GM12878 (cell line): ENCODE data around the gene GABRR3. TPM values are rescaled to one million over a fixed set of nuclear protein-coding genes. Genes with fewer than 3 reads are reported as not detected.

Experiments
- ATAC-seq: fragments of 200-7000 bp; cut with Tn5 transposase; 3 replicates; pipeline ENCODE4 v1.9.1; 2020; ENCODE audit warnings: mild to moderate bottlenecking, moderate library complexity
- BruUV-seq: library from RNA; stranded (reverse); fragments of 400-500 nt; replicated peaks from 2 replicates; lab custom pipeline; 2021; lab: Mats Ljungman, UMichigan
- CTCF ChIA-PET: fragments of 300-600 bp; sonication (Branson Sonifier 250); formaldehyde crosslinking; extraction: SDS; loops from one replicate; lab custom pipeline; 2021; ENCODE audit warnings: inconsistent platforms; lab: Yijun Ruan, JAX
- POLR2A ChIA-PET: fragments of 350-600 bp; formaldehyde crosslinking; extraction: SDS; loops from one replicate; lab custom pipeline; 2021; ENCODE audit warnings: inconsistent platforms; lab: Charles Lee
- RAD21 ChIA-PET: fragments of 300-600 bp; sonication (Branson Sonifier 250); formaldehyde crosslinking; loops from one replicate; lab custom pipeline; 2023; ENCODE audit warnings: antibody characterized with exemption; ENCODE audit not compliant: unreplicated experiment; lab: Charles Lee
- SMC1A ChIA-PET: fragments of 300-600 bp; sonication (Branson Sonifier 250); formaldehyde crosslinking; loops from one replicate; lab custom pipeline; 2023; ENCODE audit not compliant: unreplicated experiment, uncharacterized antibody; lab: Charles Lee
- DNase-seq: peaks from one replicate; pipeline ENCODE4 v3.0.0-alpha.2; 2011; ENCODE audit warnings: low read depth, low spot score
- FAIRE-seq: peaks from 3 replicates; lab custom pipeline; 2011; peaks lifted over from hg19 to GRCh38; lab: Jason Lieb, UNC
- H2AFZ ChIP-seq: 2 replicates; pipeline ENCODE4 v1.6.0; 2011; ENCODE audit warnings: low read depth, low read length, control low read depth; ENCODE audit not compliant: control insufficient read depth
- H3K27ac ChIP-seq: 2 replicates; pipeline ENCODE4 v1.5.1; 2011; ENCODE audit warnings: control low read depth; ENCODE audit not compliant: control insufficient read depth, insufficient read depth
- H3K27me3 ChIP-seq, 2 experiments: replicated peaks in 1 of 2; 2 replicates each; pipeline versions ENCODE4 v1.6.0 to v1.6.1; 2011; ENCODE audit warnings: low read length in 1 of 2; ENCODE audit not compliant: control insufficient read depth in 2 of 2, insufficient read depth in 2 of 2
- H3K36me3 ChIP-seq, 2 experiments: 2 replicates each; pipeline ENCODE4 v1.5.1; 2011; ENCODE audit warnings: low read length in 1 of 2; ENCODE audit not compliant: control insufficient read depth in 2 of 2, insufficient read depth in 2 of 2
- H3K4me1 ChIP-seq: 2 replicates; pipeline ENCODE4 v1.6.1; 2011; ENCODE audit warnings: mild to moderate bottlenecking, low read length, moderate library complexity, mixed read lengths; ENCODE audit not compliant: control insufficient read depth, insufficient read depth
- H3K4me2 ChIP-seq: 2 replicates; pipeline ENCODE4 v1.6.0; 2011; ENCODE audit warnings: control low read depth; ENCODE audit not compliant: control insufficient read depth, insufficient read depth
- H3K4me3 ChIP-seq: fragments of 200-600 bp; sonication (generic); 2 replicates; pipeline ENCODE4 v1.5.1; 2016
- H3K79me2 ChIP-seq: 2 replicates; pipeline ENCODE4 v1.6.0; 2011; ENCODE audit warnings: low read length; ENCODE audit not compliant: control insufficient read depth, insufficient read depth
- H3K9ac ChIP-seq: 2 replicates; pipeline ENCODE4 v1.8.0; 2011; ENCODE audit warnings: low read length, control low read depth, mixed read lengths; ENCODE audit not compliant: control insufficient read depth, insufficient read depth
- H3K9me3 ChIP-seq: replicated peaks from 3 replicates; pipeline ENCODE4 v1.5.1; 2011; ENCODE audit warnings: mild to moderate bottlenecking, low read length; ENCODE audit not compliant: control insufficient read depth, insufficient read depth
- H4K20me1 ChIP-seq: 2 replicates; pipeline ENCODE4 v1.6.0; 2011; ENCODE audit not compliant: control insufficient read depth, insufficient read depth
- ATF3 ChIP-seq: IDR thresholded peaks from 2 replicates; pipeline ENCODE4 v1.6.1; 2011; ENCODE audit warnings: low read depth, mild to moderate bottlenecking, low read length, moderate library complexity, borderline replicate concordance; ENCODE audit errors: extremely low read depth
- CBFB ChIP-seq: IDR thresholded peaks from 2 replicates; pipeline ENCODE4 v1.6.1; 2016; ENCODE audit warnings: antibody characterized with exemption, low read depth
- CREB1 ChIP-seq: IDR thresholded peaks from 2 replicates; pipeline ENCODE4 v1.6.1; 2012; ENCODE audit warnings: low read depth, mild to moderate bottlenecking, inconsistent platforms
- JUND ChIP-seq: IDR thresholded peaks from 2 replicates; pipeline ENCODE4 v1.6.1; 2012; ENCODE audit warnings: low read depth, mild to moderate bottlenecking, low read length, improper control_type of control experiment, moderate library complexity
- NR2C2 ChIP-seq: IDR thresholded peaks from 2 replicates; pipeline ENCODE4 v1.6.1; 2011; ENCODE audit warnings: borderline replicate concordance, low read depth; ENCODE audit not compliant: control insufficient read depth, insufficient read length
- POLR2A ChIP-seq: IDR thresholded peaks from 2 replicates; pipeline ENCODE4 v1.6.1; 2011; ENCODE audit warnings: low read depth, mild to moderate bottlenecking, low read length
- POLR2AphosphoS5 ChIP-seq: IDR thresholded peaks from 2 replicates; pipeline ENCODE4 v1.6.1; 2011; ENCODE audit warnings: mild to moderate bottlenecking, low read length, inconsistent platforms
- SUZ12 ChIP-seq: fragments of 200-600 bp; sonication (generic); IDR thresholded peaks from one replicate; pipeline ENCODE4 v1.6.1; 2018; ENCODE audit warnings: antibody characterized with exemption, mild to moderate bottlenecking; ENCODE audit not compliant: unreplicated experiment
- ZBTB11 ChIP-seq: fragments of 450-650 bp; formaldehyde crosslinking; IDR thresholded peaks from 2 replicates; pipeline ENCODE4 v1.5.0; 2022; ENCODE audit warnings: mild to moderate bottlenecking, missing genetic modification characterization
- ZNF217 ChIP-seq: fragments of 450-650 bp; IDR thresholded peaks from 2 replicates; pipeline ENCODE4 v1.6.1; 2017; ENCODE audit warnings: antibody characterized with exemption, mild to moderate bottlenecking
- WGBS: methylation state at CpG from one replicate; pipeline ENCODE4 v1.1.6; 2016; ENCODE audit warnings: low lambda C conversion rate; ENCODE audit not compliant: insufficient replicate concordance, insufficient coverage; ENCODE audit errors: missing lambda C conversion rate; 5-methylcytosine and 5-hydroxymethylcytosine counted together
- in situ Hi-C: fragments of 300-500 bp; cut with MboI; formaldehyde crosslinking; loops from 9 replicates; pipeline ENCODE4 v1.14.3; 2018; ENCODE audit warnings: mixed read lengths
- intact Hi-C: fragments of 100-400 bp; cut with micrococcal nuclease; formaldehyde crosslinking; loops from one replicate; pipeline ENCODE4 v1.14.2; 2022; ENCODE audit not compliant: unreplicated experiment
- polyA plus RNA-seq, 11 experiments: library from polyadenylated mRNA; depleted of rRNA in 4 of 11; unstranded in 6 of 11; stranded (reverse) in 5 of 11; fragments of >200 nt; fragmentation: Nextera tagmentation in 4 of 11; fragmentation: Illumina TruSeq in 1 of 11; extraction: Ambion mirVana in 4 of 11; extraction: Trizol in 1 of 11; gene quantifications; 1 replicate in 1 of 11; 2 replicates in 10 of 11; pipeline versions ENCODE4 v1.2.1 to v1.2.3, GENCODE V29; 2011 to 2016; ENCODE audit warnings: inconsistent platforms in 2 of 11, missing spikeins in 2 of 11, low read depth in 1 of 11
- total RNA-seq, 4 experiments: library from RNA; depleted of rRNA in 3 of 4; stranded (reverse); fragments of >200 nt in 3 of 4; fragmentation: Illumina TruSeq in 1 of 4; extraction: Trizol in 1 of 4; gene quantifications; 2 replicates each; pipeline versions ENCODE4 v1.2.1 to v1.2.3, GENCODE V29; 2013 to 2021
- TF ChIP-seq, protein P1 (sequence below): fragments of 450-650 bp; IDR thresholded peaks from 2 replicates; pipeline ENCODE4 v1.6.1; 2017; ENCODE audit warnings: mild to moderate bottlenecking, moderate library complexity
- TF ChIP-seq, protein P2 (sequence below): IDR thresholded peaks from 2 replicates; pipeline ENCODE4 v1.6.1; 2012; ENCODE audit warnings: low read depth, low read length, improper control_type of control experiment

GABRR3 gene
- total and polyA plus RNA-seq, 10 of the 15 experiments (the other 5 are each of a cell fraction or from before 2014, with no cell fraction given) = not detected

DNA sequence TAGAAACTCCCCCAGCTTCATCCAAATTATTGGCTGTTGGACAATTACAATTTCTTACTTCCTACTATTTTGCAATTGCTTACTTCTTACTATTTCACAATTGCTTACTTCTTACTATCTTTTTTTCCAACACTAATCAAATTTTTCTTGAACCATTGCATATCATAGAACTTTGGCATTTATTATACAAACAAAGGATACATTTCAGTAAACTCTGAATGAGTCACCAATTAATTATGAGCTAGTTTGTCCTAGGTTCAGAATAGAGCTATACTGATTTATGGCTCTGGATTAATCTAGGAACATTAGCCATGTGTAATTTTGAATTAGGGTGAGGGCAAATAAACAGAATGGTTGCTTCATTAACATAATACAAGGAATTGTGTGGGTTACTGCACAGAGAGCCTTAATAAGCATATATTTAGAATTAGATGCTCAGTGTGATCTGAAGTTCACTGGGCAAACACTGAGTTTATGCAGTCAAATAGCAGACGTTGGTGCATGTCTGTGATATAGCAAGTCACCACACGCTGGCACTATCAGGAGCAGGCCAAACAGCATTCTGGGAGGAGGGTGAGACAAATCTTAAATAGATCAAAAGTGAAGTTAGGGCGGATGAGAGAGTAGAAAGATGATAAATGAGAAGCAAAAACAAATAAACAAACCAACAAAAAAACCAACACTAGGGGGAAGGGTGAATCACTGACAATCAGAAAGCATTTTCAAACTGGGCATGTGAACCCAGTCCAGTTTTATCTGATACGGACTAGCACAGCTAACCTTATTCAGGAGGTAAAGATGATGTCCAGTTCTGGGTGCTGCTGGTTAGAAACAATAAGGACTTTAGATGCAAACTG is 21.5 kb downstream of the GABRR3 start:
- H3K27ac ChIP-seq = no peak overlapping the region
- ChIA-PET CTCF (interaction anchor here (0.9 to 6.5 kb wide), 5 partner anchors 10 to 89 kb away, joined by 3 to 58 read pairs (median 4); no protein-coding TSS in a partner anchor), RAD21 (interaction anchor here (2.0 kb wide), 1 partner anchor 8 kb away, joined by 5 read pairs; no protein-coding TSS in a partner anchor), SMC1A (interaction anchor here (0.8 to 4.9 kb wide), 5 partner anchors 9 to 227 kb away, joined by 3 to 21 read pairs (median 3); no protein-coding TSS in a partner anchor), POLR2A (no interaction called here)
- no peak overlapping the region for H3K4me3 ChIP-seq
- H3K4me2 ChIP-seq = no peak overlapping the region
- no peaks in the 10 kb centered on the region for H3K9me3 ChIP-seq
- H4K20me1 ChIP-seq = no peaks in the 10 kb centered on the region
- no peaks in the 10 kb centered on the region for H3K36me3 ChIP-seq
- no peak overlapping the region for H3K9ac ChIP-seq
- no peak for ATAC-seq
- no TSS peak for BruUV-seq
- no peak for FAIRE-seq
- 45% methylated on average over 4 of the region's 4 CpGs for WGBS
- no peaks in the 10 kb centered on the region for H3K27me3 ChIP-seq
- intact Hi-C loops = no loop called here
- peaks cover 10% of the 10 kb centered on the region; the same call in 1 of the 2 replicates for H3K4me1 ChIP-seq
- no peak for DNase-seq
- H3K79me2 ChIP-seq = no peaks in the 10 kb centered on the region
- in situ Hi-C loops = no loop called here
- no peak overlapping the region for H2AFZ ChIP-seq
- no peak for TF ChIP-seq JUND
- no peak for TF ChIP-seq POLR2A
- no peak for TF ChIP-seq POLR2AphosphoS5
- TF ChIP-seq, protein P1, sequence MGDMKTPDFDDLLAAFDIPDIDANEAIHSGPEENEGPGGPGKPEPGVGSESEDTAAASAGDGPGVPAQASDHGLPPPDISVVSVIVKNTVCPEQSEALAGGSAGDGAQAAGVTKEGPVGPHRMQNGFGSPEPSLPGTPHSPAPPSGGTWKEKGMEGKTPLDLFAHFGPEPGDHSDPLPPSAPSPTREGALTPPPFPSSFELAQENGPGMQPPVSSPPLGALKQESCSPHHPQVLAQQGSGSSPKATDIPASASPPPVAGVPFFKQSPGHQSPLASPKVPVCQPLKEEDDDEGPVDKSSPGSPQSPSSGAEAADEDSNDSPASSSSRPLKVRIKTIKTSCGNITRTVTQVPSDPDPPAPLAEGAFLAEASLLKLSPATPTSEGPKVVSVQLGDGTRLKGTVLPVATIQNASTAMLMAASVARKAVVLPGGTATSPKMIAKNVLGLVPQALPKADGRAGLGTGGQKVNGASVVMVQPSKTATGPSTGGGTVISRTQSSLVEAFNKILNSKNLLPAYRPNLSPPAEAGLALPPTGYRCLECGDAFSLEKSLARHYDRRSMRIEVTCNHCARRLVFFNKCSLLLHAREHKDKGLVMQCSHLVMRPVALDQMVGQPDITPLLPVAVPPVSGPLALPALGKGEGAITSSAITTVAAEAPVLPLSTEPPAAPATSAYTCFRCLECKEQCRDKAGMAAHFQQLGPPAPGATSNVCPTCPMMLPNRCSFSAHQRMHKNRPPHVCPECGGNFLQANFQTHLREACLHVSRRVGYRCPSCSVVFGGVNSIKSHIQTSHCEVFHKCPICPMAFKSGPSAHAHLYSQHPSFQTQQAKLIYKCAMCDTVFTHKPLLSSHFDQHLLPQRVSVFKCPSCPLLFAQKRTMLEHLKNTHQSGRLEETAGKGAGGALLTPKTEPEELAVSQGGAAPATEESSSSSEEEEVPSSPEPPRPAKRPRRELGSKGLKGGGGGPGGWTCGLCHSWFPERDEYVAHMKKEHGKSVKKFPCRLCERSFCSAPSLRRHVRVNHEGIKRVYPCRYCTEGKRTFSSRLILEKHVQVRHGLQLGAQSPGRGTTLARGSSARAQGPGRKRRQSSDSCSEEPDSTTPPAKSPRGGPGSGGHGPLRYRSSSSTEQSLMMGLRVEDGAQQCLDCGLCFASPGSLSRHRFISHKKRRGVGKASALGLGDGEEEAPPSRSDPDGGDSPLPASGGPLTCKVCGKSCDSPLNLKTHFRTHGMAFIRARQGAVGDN = no peak
- TF ChIP-seq CBFB = no peak
- no peak for TF ChIP-seq ZNF217
- TF ChIP-seq, protein P2, sequence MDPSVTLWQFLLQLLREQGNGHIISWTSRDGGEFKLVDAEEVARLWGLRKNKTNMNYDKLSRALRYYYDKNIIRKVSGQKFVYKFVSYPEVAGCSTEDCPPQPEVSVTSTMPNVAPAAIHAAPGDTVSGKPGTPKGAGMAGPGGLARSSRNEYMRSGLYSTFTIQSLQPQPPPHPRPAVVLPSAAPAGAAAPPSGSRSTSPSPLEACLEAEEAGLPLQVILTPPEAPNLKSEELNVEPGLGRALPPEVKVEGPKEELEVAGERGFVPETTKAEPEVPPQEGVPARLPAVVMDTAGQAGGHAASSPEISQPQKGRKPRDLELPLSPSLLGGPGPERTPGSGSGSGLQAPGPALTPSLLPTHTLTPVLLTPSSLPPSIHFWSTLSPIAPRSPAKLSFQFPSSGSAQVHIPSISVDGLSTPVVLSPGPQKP = no peak
- TF ChIP-seq ZBTB11 = no peak
- no peak for TF ChIP-seq ATF3
- TF ChIP-seq SUZ12 = no peak
- no peak for TF ChIP-seq CREB1
- TF ChIP-seq NR2C2 = no peak
